ENCODE data around the gene PRKAG2.

DNA sequence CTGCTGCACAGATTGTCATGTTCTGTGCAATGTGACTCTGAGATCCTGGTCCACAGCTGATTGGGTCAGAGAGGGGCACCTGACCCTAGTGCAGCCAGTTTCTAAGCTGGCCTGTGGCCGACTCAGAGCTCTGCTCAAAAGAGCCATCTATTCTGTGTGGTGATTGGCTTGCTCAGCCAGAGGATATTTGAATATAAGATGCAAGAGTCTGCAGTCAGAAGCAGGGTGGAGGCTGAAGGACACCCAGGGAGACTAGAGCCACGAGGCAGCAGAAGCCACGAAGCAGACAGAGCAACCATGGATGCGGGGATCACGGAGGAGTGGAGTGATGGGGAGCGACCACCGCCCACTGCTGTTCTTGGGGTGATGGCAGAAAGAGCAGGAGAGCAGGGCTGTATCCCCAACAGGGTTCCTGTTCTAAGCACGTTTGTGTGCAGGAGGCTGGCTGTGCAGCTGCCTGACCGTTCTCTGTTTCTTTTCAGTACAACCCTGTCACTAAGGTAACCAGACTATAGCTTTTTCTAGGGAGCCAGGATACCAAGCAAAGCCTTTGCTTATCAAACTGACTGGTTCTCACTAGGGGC lies 337.7 kb downstream of the PRKAG2 start:
- TF ChIP-seq RAD21 (IDR thresholded peaks at IDR 0.05) (no peak), ZBTB33 (IDR thresholded peaks at IDR 0.05) (no peak), GABPA (IDR thresholded peaks at IDR 0.05 in 1 of 2, conservative IDR thresholded peaks at IDR 0.05 in 1 of 2) (no peak), HNF4A (conservative IDR thresholded peaks at IDR 0.05) (no peak), RXRA (IDR thresholded peaks at IDR 0.05) (no peak), FOXA1 (IDR thresholded peaks at IDR 0.05) (no peak), HNF4G (IDR thresholded peaks at IDR 0.05) (no peak), YY1 (IDR thresholded peaks at IDR 0.05) (no peak), SP1 (IDR thresholded peaks at IDR 0.05) (no peak)
- TF ChIP-seq, protein P1, sequence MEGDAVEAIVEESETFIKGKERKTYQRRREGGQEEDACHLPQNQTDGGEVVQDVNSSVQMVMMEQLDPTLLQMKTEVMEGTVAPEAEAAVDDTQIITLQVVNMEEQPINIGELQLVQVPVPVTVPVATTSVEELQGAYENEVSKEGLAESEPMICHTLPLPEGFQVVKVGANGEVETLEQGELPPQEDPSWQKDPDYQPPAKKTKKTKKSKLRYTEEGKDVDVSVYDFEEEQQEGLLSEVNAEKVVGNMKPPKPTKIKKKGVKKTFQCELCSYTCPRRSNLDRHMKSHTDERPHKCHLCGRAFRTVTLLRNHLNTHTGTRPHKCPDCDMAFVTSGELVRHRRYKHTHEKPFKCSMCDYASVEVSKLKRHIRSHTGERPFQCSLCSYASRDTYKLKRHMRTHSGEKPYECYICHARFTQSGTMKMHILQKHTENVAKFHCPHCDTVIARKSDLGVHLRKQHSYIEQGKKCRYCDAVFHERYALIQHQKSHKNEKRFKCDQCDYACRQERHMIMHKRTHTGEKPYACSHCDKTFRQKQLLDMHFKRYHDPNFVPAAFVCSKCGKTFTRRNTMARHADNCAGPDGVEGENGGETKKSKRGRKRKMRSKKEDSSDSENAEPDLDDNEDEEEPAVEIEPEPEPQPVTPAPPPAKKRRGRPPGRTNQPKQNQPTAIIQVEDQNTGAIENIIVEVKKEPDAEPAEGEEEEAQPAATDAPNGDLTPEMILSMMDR (IDR thresholded peaks at IDR 0.05; ENCODE audit: low read depth, low read length, missing input control): no peak
- TF ChIP-seq, protein P2, sequence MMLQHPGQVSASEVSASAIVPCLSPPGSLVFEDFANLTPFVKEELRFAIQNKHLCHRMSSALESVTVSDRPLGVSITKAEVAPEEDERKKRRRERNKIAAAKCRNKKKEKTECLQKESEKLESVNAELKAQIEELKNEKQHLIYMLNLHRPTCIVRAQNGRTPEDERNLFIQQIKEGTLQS (IDR thresholded peaks at IDR 0.05): no peak
- TF ChIP-seq, protein P3, sequence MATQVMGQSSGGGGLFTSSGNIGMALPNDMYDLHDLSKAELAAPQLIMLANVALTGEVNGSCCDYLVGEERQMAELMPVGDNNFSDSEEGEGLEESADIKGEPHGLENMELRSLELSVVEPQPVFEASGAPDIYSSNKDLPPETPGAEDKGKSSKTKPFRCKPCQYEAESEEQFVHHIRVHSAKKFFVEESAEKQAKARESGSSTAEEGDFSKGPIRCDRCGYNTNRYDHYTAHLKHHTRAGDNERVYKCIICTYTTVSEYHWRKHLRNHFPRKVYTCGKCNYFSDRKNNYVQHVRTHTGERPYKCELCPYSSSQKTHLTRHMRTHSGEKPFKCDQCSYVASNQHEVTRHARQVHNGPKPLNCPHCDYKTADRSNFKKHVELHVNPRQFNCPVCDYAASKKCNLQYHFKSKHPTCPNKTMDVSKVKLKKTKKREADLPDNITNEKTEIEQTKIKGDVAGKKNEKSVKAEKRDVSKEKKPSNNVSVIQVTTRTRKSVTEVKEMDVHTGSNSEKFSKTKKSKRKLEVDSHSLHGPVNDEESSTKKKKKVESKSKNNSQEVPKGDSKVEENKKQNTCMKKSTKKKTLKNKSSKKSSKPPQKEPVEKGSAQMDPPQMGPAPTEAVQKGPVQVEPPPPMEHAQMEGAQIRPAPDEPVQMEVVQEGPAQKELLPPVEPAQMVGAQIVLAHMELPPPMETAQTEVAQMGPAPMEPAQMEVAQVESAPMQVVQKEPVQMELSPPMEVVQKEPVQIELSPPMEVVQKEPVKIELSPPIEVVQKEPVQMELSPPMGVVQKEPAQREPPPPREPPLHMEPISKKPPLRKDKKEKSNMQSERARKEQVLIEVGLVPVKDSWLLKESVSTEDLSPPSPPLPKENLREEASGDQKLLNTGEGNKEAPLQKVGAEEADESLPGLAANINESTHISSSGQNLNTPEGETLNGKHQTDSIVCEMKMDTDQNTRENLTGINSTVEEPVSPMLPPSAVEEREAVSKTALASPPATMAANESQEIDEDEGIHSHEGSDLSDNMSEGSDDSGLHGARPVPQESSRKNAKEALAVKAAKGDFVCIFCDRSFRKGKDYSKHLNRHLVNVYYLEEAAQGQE (IDR thresholded peaks at IDR 0.05): no peak
